NCI-H510A (cell line): Measurements from ENCODE around the gene MAD2L1BP.
A peak's percentile ranks its signal among the peaks of the same experiment; 100 is the strongest.

Experiments used
- DNase-seq: peaks from one replicate; lab custom pipeline; 2025; lab: John Stamatoyannopoulos, UW

Gene MAD2L1BP

DNA sequence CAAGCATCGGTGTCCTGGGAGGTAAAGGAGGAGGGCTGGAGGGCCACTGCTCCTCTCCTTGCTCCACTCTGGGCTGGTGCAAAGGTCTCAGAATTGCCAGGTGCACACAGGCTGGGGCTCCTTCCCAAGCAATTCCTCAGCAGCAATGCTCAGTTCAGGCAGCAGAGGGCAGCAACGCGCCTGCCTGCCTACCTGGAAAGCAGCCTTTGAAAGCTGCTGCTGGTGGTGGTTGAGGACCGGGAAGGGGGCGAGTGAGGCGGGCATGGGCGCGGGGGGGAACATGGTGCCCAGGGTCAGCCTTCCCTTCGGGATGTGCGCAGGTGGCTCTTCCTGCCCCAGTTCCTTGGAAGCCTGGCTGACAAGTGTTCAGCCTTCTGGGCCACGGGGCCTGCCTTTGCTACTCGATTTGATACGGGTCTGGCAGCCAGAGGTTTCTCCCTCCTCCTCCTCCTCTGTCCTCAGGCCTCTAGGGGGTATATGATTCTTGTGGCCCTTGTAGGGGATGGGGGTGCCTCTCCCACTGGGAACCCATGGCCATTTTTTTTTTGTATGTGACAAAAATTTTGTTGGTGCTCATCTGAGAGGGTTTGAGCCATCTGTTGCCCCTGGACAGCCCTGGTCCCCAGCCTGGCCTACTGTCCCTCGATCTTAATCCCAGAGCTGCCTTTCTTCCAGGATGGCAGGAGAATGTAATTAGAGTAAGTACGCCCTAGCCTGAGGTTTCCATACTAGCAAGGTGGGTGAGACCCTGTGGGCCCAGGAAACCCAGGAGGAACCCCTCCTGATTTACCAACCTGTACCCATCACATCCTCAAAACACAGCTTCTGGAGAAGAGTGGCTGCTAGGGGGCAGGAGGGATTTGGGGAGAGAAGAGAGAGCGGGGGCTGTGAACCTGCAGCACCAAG, 31.9 kb downstream of the MAD2L1BP start:
- peak; percentile 43 for DNase-seq

DNA sequence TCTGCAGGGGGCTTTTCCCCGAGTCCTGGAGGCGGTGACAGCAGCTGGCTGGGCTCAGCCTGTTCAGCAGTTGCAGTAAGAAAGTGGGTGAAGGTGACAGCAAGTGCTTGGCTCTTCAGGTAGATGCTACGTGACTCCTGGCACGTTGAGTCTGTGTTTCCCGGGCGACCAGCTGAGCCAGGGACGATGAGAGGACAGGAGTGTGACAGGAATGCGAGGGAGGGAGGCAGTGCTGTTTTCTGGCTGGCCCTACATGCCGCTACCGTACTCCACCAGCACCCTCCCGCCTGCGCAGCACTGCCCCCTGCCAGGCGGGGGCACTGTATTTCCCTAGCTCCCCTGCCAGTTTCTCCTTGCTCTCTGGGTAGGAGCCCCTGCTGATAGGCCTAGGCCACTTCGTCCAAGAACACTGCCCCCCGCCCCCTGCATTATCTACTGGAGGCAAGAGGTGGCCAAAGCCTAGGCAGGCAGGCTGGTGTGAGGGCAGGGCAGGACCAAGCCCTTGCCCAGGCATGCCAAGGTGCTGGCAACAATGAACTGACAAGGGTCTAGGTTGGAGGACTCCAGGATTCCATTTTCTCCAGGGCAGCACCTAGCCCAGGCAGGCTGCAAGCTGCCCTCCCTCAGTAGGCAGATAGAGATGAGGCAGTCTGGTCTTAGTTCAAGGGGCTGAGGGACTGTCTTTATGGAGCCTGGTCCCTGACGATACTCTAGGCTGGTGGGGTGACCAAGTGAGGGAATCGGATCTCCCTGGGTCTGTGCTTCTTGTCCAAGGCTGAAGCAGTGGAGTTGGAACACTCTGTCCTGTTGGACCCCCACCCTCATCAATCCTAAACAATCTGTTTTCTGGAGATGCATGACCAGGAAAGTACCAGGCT, 32.8 kb downstream of the MAD2L1BP start:
- DNase-seq, result peak; percentile 74

DNA sequence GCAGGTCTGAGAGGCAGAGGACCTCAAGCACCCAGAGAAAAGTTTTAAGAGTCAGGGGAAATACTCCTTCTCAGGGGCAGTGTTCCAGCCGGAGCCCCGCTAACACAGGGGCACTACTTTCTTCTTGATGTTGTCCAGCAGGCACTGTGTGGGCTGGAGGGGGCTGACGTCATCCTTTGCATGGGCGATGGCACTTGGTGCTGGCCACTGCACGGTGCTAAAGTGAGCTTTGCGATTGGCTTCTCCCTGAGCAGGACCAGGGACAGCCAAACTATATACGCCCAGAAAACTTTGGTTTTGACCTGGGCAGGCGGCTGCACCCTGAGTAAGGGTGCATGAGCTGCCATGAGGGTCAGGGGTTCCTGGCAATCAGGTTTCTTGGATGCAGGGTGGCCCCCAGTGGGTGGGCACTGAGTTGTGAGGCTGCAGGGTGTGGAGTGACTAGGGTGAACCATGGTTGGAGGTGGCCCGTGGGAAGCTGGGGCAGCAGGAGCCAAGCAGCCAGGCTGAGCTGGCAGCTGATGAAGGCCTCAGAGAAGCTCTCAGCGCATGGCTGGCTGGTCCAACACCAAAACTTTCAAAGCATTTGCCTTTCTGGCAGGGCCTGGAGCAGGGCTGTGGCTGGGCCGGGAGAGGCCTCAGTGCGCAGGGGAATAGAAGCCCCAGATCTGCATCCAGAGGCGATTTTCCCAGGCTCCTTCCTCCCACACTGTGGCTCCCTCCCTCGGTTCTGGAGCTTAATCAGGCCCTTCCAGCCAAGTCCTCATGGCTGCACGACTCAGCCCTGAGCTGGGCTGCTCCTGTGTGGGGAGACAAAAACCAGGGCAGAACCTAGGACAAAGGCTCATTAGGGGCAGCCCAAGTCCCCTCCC, 33.6 kb downstream of the MAD2L1BP start:
- DNase-seq, result no peak

DNA sequence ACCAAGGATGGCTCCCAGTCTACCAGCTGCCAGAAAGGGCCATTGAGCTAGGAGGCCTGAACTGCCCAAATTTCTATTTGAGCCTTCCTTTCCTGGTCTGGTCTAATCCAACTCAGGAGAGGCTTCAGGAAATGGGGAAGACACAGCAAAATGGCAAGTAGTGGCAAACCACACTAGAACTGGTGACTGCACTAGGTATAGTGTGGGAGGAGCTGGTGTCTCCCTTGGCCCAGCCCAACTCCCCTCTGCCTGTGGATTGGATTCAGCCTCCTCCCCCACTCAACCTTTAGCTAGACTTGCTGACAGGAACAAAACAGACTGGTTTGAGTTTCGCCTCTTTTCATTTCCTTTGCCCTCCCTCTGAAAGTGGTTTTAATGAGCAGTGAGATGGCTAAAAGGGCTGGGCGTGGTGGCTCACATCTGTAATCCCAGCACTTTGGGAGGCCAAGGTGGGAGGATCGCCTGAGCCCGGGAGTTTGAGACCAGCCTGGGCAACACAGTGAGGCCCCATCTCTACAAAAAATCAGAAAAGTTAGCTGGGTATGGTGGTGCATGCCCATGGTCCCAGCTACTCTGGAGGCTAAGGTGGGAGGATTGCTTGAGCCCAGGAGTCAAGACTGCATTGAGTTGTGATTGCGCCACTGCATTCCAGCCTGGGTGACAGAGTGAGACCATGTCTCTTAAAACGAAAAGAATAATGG, 34.4 kb downstream of the MAD2L1BP start:
- peak; percentile 47 for DNase-seq

DNA sequence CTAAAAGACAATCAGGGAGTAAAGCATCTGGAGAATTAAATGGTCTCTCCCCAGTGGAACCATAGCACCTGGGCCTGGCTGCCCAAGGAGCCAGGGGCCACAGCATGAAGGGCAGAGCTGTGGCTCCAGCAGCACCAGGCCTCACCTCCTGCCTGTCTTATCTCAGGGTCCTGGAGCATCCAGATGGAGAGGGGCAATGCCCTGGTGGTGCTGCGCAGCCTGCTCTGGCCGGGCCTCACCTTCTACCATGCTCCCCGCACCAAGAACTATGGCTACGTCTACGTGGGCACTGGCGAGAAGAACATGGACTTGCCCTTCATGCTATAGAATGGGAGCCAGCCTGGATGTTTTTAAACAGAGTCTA, 35.0 kb downstream of the MAD2L1BP start:
- DNase-seq, result no peak

DNA sequence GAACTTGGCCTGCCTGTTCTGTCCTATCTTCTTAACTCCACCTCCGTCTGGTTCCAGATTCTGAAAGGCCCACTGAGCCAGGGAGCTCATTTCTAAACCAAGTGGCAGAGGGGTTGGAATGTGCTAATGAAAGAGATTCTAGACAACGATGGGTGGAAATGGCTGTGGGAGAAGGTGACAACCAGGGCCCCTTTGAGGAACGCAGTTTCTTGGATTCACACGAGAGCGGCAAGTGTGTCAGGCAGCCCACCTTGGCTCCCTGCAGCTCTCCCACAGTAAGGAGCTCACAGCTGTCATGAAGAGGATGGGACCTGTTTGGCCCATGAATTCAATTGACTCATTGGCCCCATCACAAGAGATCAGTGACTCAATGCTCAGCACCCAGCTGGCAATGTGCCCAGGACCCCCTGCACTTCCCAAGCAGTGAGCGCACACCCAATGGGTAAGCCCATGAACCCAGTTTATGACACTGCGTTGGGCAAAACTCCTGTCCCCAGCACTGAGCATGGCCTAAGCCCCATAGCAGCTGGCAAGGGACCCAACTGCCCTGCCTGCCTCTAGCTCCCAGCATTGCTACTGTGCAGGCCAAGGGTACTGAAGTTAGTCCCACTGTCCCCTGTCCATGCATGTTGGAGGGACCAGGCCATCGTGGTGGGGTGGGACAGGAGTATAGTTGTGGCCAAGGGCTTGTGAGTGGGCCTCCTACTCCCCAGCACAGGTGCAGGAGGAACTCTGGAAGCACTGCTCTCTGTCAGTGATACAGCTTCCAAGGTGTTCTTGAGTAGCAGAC, 35.6 kb downstream of the MAD2L1BP start:
- no peak for DNase-seq

DNA sequence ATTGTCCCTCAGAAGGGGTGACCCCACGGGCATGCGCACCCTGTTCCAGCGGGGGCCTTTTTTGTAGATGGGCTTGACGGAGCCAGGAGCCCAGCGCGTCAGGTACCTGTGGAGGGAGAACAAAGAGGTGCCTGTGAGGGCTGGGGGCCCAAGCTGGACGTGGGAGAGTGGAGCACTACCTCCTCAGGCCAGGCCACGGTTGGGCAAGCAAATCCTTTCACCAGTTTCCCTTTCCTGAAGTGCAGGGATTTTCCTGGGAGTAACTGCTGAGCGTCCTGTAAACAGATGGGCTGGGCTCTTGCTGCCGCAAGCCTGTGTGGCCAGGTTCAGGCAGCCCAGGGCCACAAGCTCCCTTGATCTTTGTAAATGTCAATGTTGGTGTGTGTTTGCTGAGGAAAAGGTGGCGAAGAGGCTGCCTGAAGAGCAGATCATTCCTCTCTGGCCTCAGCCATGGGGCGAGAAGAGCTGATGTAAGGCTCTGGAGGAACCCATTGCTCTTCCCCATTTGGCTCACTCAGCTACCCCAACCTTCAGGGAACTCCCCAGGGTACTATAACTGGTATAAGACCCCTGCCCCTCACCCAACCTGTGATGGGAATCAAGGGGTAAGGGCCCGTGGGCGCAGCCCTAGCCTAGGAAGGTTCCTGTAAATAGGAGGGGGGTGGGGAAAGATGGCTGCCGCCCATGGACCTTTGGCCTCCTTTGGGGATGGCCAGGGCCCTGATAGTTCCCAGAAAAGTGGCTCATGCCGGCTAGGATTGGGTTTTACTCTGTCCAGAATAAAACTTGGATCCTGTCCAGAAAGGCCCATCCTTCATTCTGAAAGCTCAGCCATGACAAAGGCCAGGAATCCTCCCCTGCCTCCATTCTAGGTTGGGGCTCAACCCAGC, 36.4 kb downstream of the MAD2L1BP start:
- DNase-seq, result no peak

DNA sequence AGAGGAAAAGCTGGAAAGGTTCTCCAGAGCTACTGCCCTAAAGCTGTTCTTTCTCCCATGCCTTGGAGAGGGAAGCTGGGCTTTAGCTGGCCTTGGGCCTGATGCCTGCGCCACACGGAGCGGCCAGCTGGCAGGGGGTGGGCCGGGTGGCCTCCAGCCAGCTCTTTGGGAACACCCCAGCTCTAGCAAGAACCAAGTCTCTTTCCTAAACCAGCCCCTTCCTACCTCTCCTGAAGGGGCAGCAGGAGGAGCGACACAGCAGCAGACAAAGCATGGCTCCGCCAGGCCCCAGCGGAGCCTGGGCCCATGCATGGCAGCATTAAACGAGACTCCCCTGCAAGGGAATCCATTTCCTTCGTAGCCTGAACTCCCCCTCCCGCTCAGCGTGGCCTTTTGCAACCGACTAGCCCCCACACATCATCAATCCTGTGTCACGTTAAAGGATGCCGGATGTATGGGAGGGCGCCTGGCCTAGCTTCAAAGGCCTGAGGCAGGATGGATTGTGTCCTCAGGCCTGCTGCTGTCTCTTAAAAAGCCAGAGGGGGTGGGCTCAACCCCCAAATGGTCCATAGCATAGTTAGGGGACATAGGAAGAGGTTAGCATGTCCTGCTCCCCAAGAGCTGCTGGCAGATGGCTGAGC, 37.9 kb downstream of the MAD2L1BP start:
- DNase-seq, result no peak

DNA sequence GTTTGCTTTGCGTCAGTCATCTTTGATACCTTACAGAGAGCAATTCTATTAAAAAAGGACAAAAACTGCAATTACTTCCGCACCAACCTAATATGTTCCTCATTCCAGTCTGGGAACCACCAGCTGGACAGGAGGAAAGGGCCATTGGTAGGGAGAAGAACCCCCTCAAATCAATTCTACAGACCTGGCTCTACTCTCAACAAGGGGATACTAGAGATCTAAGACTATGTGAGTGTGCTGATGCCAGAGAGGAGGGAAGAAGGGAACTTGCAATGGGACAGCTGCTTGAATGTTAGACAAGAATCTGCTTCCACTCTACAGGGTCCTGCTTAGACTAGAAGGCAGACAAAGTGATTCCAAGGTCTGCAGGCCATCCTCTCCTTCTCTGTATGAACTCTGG, 38.7 kb downstream of the MAD2L1BP start:
- DNase-seq, result no peak

DNA sequence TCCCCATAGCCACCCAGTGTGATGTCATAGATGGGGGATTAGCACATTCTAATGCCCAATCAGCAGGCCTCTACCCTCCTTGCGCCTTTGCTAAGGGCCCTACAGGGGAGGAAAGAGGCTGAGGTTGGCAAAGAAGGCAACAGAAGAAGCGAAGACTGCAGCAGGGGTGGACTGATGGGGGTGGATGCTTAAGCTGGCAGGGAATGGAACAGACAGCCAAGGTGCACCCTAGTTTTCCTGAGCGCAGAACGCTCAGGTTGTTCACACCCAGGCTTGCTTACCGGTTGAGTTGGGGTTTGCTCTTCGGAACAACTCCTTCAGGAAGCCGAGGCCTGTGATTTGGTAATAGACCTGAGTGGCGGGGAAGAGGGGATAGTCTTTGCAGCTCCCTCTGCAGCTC, 39.3 kb downstream of the MAD2L1BP start:
- DNase-seq, result no peak

DNA sequence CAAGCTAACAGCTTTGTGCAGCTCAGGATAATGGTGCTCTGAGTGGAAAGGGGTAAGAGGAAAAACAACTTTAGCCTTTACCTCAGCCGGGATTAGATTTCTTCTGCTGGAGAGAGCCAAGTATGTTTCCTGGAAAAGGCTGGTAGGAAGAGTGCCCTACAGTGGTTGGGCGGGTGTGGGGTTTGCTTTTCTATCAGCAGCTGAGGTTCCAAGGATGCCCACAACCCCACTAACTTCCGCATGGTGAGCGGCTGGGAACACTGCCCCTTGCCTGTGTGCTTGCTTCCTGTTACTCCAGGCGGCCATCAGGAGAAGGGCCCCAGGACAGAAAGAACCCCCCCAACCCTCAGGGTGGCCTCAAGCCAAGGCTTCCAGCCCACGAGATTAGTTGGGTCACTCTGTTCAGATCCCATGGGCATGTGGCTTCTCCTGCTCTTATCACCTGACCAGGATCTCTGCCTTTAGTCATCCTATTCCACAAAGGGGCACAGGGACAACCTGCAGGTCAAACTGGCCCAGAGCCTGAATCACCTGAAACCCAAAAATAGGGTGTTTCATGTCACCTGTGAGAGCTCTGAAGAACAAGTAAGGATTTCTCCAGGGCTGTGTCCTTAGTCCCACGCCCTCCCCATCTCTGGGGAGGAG, 41.4 kb downstream of the MAD2L1BP start:
- DNase-seq, result no peak

DNA sequence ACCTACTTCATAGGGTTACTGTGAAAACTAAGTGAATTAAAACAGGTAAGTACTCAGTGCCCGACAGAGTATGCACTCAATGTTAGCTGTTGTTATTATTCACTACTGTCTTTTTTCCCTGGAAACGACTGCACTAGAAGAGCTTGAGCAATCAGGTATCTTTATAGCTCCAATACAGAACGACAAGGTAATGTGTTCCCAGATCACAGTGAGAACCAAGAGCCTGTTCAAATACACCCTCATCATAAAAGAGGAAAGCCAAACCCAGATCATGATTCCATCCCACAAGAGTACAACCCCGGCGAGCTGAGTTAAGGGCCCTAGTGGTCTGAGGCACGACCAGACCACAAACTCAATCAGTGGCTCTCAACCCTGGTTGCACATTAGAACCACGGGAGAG, 42.1 kb downstream of the MAD2L1BP start:
- DNase-seq, result no peak

DNA sequence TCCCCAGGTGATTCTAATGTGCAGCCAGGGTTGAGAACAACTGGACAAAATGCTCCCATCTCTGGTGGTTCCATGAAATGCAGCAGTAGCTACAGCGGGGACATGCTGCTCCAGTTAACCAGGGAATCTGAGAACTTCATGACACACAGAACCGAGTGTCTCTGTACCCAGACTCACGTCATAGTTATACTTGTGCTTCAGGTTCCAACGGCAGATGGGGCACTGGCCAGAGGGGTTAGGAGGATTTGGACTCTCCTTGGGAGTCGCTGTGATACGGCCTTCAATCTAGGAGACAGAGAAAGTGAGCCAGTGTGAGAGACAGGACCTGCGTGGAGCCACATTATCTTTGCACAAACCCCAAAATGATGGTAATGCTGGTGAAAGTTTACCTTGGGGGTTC, 42.7 kb downstream of the MAD2L1BP start:
- DNase-seq, result no peak

DNA sequence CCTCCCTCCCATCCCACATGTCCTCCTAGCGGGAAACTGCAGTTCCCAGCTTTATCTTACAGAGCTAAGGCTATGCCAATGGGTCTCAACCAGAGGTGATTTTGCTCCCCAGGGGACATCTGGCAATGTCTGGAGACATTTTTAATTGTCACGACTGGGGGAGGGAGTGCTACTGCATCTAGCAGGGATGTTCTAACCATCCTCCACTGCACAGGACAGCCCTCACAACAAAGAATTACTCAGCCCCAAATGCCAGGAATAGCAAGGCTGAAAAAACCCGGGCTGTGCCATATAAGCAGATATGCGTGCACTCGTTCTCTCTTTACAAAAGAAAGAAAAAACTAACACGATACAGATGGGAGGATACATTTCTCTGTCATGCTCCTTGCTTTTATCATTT, 43.4 kb downstream of the MAD2L1BP start:
- no peak for DNase-seq

DNA sequence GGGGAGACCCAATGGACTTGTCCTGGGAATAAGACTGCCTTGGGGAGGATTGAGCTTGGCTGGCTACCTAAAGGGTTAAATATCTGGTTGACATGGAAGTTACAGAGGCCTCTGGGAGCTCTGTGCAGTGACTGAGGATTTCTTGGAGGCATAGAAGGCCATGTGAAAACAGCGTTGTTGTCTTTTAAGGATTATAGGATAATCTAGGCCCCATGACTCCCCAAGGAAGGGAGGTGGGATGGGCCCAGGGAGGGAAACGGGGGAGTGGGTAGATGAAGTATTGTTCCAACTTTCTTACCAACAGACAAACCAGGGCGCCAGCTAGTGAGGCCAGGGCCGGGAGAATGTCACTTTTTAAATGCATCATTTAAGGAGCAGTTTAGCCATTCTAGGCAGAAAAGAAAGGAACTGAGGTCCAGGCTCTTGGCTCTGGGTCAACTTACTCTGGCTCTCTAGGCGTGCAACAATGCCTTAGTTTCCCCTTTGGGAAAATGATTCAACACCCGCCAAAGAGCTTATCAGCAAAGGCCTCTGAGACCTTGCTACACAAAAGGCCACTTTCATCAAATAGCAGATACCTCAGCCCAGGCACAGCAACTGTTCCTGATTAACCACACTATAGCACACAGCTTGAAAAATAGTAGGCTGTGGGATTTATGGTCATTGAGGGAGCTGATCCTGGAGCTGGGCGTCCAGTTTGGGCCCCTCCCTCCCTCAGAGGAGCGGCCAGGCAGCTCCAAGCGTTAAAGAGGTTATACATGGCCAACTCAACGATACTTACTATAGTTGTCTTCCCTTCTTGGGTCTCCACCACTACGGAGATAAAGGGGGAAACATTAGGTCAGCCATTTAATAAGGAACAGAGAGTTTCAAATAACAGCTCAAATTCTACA, 44.9 kb downstream of the MAD2L1BP start:
- no peak for DNase-seq

DNA sequence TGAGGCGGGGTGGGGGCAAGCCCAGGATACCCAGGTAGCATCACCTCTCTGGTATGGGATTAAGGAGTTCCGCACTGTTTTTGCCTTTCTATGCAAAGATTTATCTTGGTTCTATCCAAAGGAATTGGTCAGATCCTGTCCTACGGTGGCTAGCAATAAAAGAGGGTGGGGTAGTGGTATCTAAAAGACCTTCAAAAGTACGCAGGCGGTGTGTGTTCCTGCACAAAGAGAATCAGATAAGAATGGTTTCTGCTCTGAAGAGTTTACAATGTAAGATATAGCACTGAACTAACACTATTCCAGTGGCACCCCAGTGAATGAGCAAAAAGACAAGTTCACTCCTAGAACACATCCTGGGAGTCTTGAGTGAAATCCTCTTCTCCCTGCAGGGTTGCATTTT, 45.7 kb downstream of the MAD2L1BP start:
- no peak for DNase-seq

DNA sequence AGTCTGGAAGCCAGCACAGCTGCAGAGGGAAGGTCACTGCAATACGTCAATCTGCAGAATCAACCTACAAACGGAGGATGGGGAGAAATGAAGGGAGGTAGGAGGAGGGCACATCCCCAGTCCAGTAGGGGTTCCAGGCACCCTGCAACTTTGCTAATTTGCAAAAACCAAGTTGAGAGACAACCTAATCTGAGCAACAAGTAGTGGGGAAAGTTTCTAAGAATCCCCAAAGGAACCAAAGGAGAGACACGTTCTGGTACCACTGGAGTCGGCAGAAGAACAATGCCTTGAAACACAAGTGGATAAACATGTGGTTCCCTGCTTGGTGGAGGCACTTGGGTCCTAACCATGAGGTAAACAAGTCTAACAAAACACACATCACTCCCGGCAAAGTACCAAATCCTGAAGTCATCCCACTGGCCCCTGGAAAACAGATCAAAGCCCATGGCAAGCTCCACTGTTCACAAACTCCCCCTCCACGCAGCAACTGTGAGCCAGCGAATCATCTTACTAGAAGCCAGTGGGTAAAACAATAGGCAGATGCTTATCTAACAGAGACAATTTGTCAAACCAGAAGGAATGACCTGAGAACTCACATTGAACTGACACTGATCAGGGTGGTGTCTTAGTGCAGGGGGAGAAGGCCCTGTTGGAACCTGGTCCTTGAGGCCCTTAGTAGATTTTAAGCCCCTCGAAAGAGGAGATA, 47.2 kb downstream of the MAD2L1BP start:
- DNase-seq, result no peak
